Breast epithelium (tissue), 4 donors: ENCODE data around the gene IFNA1. TPM values are rescaled to one million over a fixed set of nuclear protein-coding genes. Genes with fewer than 3 reads are reported as not detected.

ENCODE experiments used
- DNase-seq, 2 donors: peaks; one replicate each; pipeline ENCODE4 v3.0.0-alpha.2; 2019; ENCODE audit warnings: low spot score in 2 of 2
- H3K27ac ChIP-seq, 2 donors: fragments of 200-600 bp; sonication (generic) in 1 of 2; one replicate each; pipeline ENCODE4 v1.5.1; 2016 to 2019; ENCODE audit warnings: mild to moderate bottlenecking in 1 of 2
- H3K27me3 ChIP-seq, 2 donors: fragments of 200-600 bp; sonication (generic) in 1 of 2; one replicate each; pipeline versions ENCODE4 v1.5.1 to v1.6.0; 2017 to 2019; ENCODE audit warnings: control low read depth in 1 of 2, mild to moderate bottlenecking in 1 of 2
- H3K36me3 ChIP-seq: fragments of 200-600 bp; one replicate; pipeline ENCODE4 v1.5.1; 2019
- H3K4me1 ChIP-seq, 2 donors: fragments of 200-600 bp; sonication (generic); one replicate each; pipeline ENCODE4 v1.5.1; 2016 to 2019; ENCODE audit warnings: control low read depth in 1 of 2
- H3K4me3 ChIP-seq, 3 donors: fragments of 200-600 bp; sonication (generic); 1 replicate in 2 of 3; 2 replicates in 1 of 3; pipeline ENCODE4 v1.5.1; 2016 to 2019; ENCODE audit warnings: mild to moderate bottlenecking in 3 of 3, moderate library complexity in 2 of 3
- H3K9me3 ChIP-seq, 2 donors: fragments of 200-600 bp; sonication (generic) in 1 of 2; one replicate each; pipeline ENCODE4 v1.5.1; 2016 to 2019; ENCODE audit warnings: control low read depth in 1 of 2
- CTCF ChIP-seq, 3 donors: fragments of 450-650 bp; IDR thresholded peaks; one replicate each; pipeline ENCODE4 v1.5.1; 2016 to 2017; ENCODE audit warnings: antibody characterized with exemption in 3 of 3, mild to moderate bottlenecking in 3 of 3, moderate library complexity in 3 of 3
- POLR2A ChIP-seq: fragments of 450-650 bp; IDR thresholded peaks from one replicate; pipeline ENCODE4 v1.6.1; 2016; ENCODE audit warnings: antibody characterized with exemption, mild to moderate bottlenecking, moderate library complexity
- POLR2AphosphoS5 ChIP-seq, 3 donors: sonication (generic); formaldehyde crosslinking; IDR thresholded peaks; one replicate each; pipeline ENCODE4 v1.6.1; 2017; ENCODE audit warnings: antibody characterized with exemption in 3 of 3
- intact Hi-C: fragments of 100-400 bp; cut with DNase I; formaldehyde crosslinking; loops from one replicate; pipeline ENCODE4 v1.15.1; 2023; ENCODE audit warnings: low total_unique reads
- total RNA-seq, 3 donors: library from RNA; depleted of rRNA; stranded (reverse); fragments of >200 nt; gene quantifications; one replicate each; pipeline ENCODE4 v1.1.0, GENCODE V29; 2016

IFNA1 gene
- total RNA-seq, 3 donors from 2014 or later: not detected

GRCh38 chr9:21413624-21414023, 26.6 kb upstream of the IFNA1 start:
- Histone ChIP-seq H3K27ac (no peak overlapping the region), H3K36me3 (no peaks in the 10 kb centered on the region), H3K9me3 (no peaks in the 10 kb centered on the region), H3K4me1 (no peaks in the 10 kb centered on the region), H3K27me3 (no peaks in the 10 kb centered on the region), H3K4me3 (no peak overlapping the region)
- intact Hi-C loops: no loop called here
- no peak for TF ChIP-seq POLR2A
- no peak for TF ChIP-seq CTCF (IDR thresholded peaks at IDR 0.05)
- TF ChIP-seq POLR2AphosphoS5 (IDR thresholded peaks at IDR 0.05): no peak
- no peak for DNase-seq

- H3K27ac ChIP-seq: no peak overlapping the region
- no peaks in the 10 kb centered on the region for H3K36me3 ChIP-seq
- no peak overlapping the region for H3K4me3 ChIP-seq
- H3K4me1 ChIP-seq: no peaks in the 10 kb centered on the region
- H3K9me3 ChIP-seq: no peaks in the 10 kb centered on the region
- no peak for DNase-seq
- no peaks in the 10 kb centered on the region for H3K27me3 ChIP-seq
- intact Hi-C loops: no loop called here
- no peak for TF ChIP-seq CTCF (IDR thresholded peaks at IDR 0.05)
- no peak for TF ChIP-seq POLR2AphosphoS5 (IDR thresholded peaks at IDR 0.05)
- TF ChIP-seq POLR2A: no peak
These were observed 25.9 kb upstream of the IFNA1 start for GRCh38 chr9:21414220-21414940.

- intact Hi-C loops: no loop called here
- Histone ChIP-seq H3K9me3 (no peaks in the 10 kb centered on the region), H3K27me3 (no peaks in the 10 kb centered on the region), H3K36me3 (no peaks in the 10 kb centered on the region), H3K4me1 (no peaks in the 10 kb centered on the region), H3K27ac (no peak overlapping the region), H3K4me3 (no peak overlapping the region)
- DNase-seq: no peak
- TF ChIP-seq CTCF (IDR thresholded peaks at IDR 0.05): no peak
- no peak for TF ChIP-seq POLR2AphosphoS5 (IDR thresholded peaks at IDR 0.05)
These were observed 24.6 kb upstream of the IFNA1 start for GRCh38 chr9:21415493-21416267.

- Histone ChIP-seq H3K36me3 (no peaks in the 10 kb centered on the region), H3K4me1 (no peaks in the 10 kb centered on the region), H3K4me3 (no peak overlapping the region), H3K9me3 (no peaks in the 10 kb centered on the region), H3K27me3 (no peaks in the 10 kb centered on the region), H3K27ac (no peak overlapping the region)
- TF ChIP-seq POLR2A (no peak), POLR2AphosphoS5 (IDR thresholded peaks at IDR 0.05) (no peak), CTCF (IDR thresholded peaks at IDR 0.05) (no peak)
- DNase-seq: no peak
- intact Hi-C loops: no loop called here
These were observed 12.0 kb upstream of the IFNA1 start for GRCh38 chr9:21428235-21428634.

GRCh38 chr9:21429191-21429590, 11.0 kb upstream of the IFNA1 start:
- H3K27me3 ChIP-seq: no peaks in the 10 kb centered on the region
- TF ChIP-seq POLR2AphosphoS5 (IDR thresholded peaks at IDR 0.05): no peak
- TF ChIP-seq CTCF (IDR thresholded peaks at IDR 0.05): no peak
- TF ChIP-seq POLR2A: no peak
- no peaks in the 10 kb centered on the region for H3K4me1 ChIP-seq
- no peak overlapping the region for H3K4me3 ChIP-seq
- H3K9me3 ChIP-seq: no peaks in the 10 kb centered on the region
- no peaks in the 10 kb centered on the region for H3K36me3 ChIP-seq
- DNase-seq: no peak
- no peak overlapping the region for H3K27ac ChIP-seq
- intact Hi-C loops: no loop called here
